Chondrocyte (in vitro differentiated cells): ENCODE data around the gene SLC6A12. TPM values are rescaled to one million over a fixed set of nuclear protein-coding genes. Genes with fewer than 3 reads are reported as not detected.

Experiments
- DNase-seq: peaks from one replicate; pipeline ENCODE4 v3.0.0; 2021; ENCODE audit warnings: mixed read lengths, low spot score
- H3K27ac Mint-ChIP-seq: one replicate; pipeline ENCODE4 v1.8.0; 2021; ENCODE audit warnings: mild to moderate bottlenecking, moderate library complexity, mixed read lengths; ENCODE audit not compliant: unreplicated experiment
- H3K27me3 Mint-ChIP-seq: 2 replicates; pipeline ENCODE4 v1.8.0; 2021; ENCODE audit warnings: low read depth, mixed read lengths
- H3K36me3 Mint-ChIP-seq: 2 replicates; pipeline ENCODE4 v1.8.0; 2021; ENCODE audit warnings: low read depth, mixed read lengths
- H3K4me1 Mint-ChIP-seq: 2 replicates; pipeline ENCODE4 v1.8.0; 2021; ENCODE audit warnings: low read depth, mild to moderate bottlenecking, mixed read lengths
- H3K4me3 Mint-ChIP-seq: one replicate; pipeline ENCODE4 v1.8.0; 2021; ENCODE audit warnings: mild to moderate bottlenecking, moderate library complexity, mixed read lengths; ENCODE audit not compliant: unreplicated experiment
- H3K9me3 Mint-ChIP-seq: 2 replicates; pipeline ENCODE4 v1.8.0; 2021; ENCODE audit warnings: low read depth, mixed read lengths
- CTCF ChIP-seq: fragments of 200-600 bp; sonication (generic); IDR thresholded peaks from 2 replicates; pipeline ENCODE4 v1.5.0; 2021; ENCODE audit warnings: antibody characterized with exemption, mild to moderate bottlenecking, moderate library complexity
- total RNA-seq: library from RNA; stranded (reverse); gene quantifications from 3 replicates; pipeline ENCODE4 v1.2.1, GENCODE V29; 2021

Gene SLC6A12
- total RNA-seq, 1 donor from 2014 or later = 0.42 TPM

- Mint-ChIP-seq H3K27me3 (peaks cover 51% of the 10 kb centered on the region), H3K27ac (no peak overlapping the region), H3K9me3 (no peaks in the 10 kb centered on the region), H3K36me3 (no peaks in the 10 kb centered on the region), H3K4me1 (no peaks in the 10 kb centered on the region), H3K4me3 (no peak overlapping the region)
- no peak for DNase-seq
- no peak for TF ChIP-seq CTCF
Measured at GRCh38 chr12:148676-149416, 65.1 kb downstream of the SLC6A12 start.

- no peak overlapping the region for H3K4me3 Mint-ChIP-seq
- no peaks in the 10 kb centered on the region for H3K9me3 Mint-ChIP-seq
- peaks cover 46% of the 10 kb centered on the region for H3K27me3 Mint-ChIP-seq
- no peak for DNase-seq
- no peaks in the 10 kb centered on the region for H3K36me3 Mint-ChIP-seq
- H3K27ac Mint-ChIP-seq = no peak overlapping the region
- H3K4me1 Mint-ChIP-seq = no peaks in the 10 kb centered on the region
- TF ChIP-seq CTCF = no peak
Measured at GRCh38 chr12:147242-147641, 66.7 kb downstream of the SLC6A12 start.

GRCh38 chr12:145369-145960, 68.5 kb downstream of the SLC6A12 start:
- no peak for DNase-seq
- Mint-ChIP-seq H3K4me1 (no peaks in the 10 kb centered on the region), H3K4me3 (no peak overlapping the region), H3K9me3 (no peaks in the 10 kb centered on the region), H3K27ac (no peak overlapping the region), H3K27me3 (peaks cover 47% of the 10 kb centered on the region), H3K36me3 (no peaks in the 10 kb centered on the region)
- TF ChIP-seq CTCF = no peak

GRCh38 chr12:144650-145284, 69.2 kb downstream of the SLC6A12 start:
- no peaks in the 10 kb centered on the region for H3K9me3 Mint-ChIP-seq
- no peak overlapping the region for H3K4me3 Mint-ChIP-seq
- no peak for TF ChIP-seq CTCF
- no peak overlapping the region for H3K27ac Mint-ChIP-seq
- H3K36me3 Mint-ChIP-seq = no peaks in the 10 kb centered on the region
- peaks cover 47% of the 10 kb centered on the region for H3K27me3 Mint-ChIP-seq
- H3K4me1 Mint-ChIP-seq = no peaks in the 10 kb centered on the region
- DNase-seq = no peak

- Mint-ChIP-seq H3K36me3 (no peaks in the 10 kb centered on the region), H3K9me3 (no peaks in the 10 kb centered on the region), H3K27me3 (peaks cover 49% of the 10 kb centered on the region), H3K4me1 (peaks cover 7% of the 10 kb centered on the region), H3K4me3 (no peak overlapping the region), H3K27ac (no peak overlapping the region)
- DNase-seq = no peak
- TF ChIP-seq CTCF = no peak
Measured at GRCh38 chr12:143964-144649, 69.8 kb downstream of the SLC6A12 start.
